Sigmoid colon (tissue), 7 donors: ENCODE data around the gene FYN. TPM values are rescaled to one million over a fixed set of nuclear protein-coding genes. Genes with fewer than 3 reads are reported as not detected.

Experiments
- DNase-seq: peaks from one replicate; pipeline ENCODE4 v3.0.0-alpha.2; 2019
- H3K27ac ChIP-seq, 4 donors: fragments of 200-600 bp; sonication (generic); one replicate each; pipeline ENCODE4 v1.5.1; 2016 to 2019; ENCODE audit warnings: mild to moderate bottlenecking in 1 of 4
- H3K27me3 ChIP-seq, 3 donors: fragments of 200-600 bp; sonication (generic); one replicate each; pipeline ENCODE4 v1.5.1; 2019; ENCODE audit warnings: mild to moderate bottlenecking in 1 of 3
- H3K36me3 ChIP-seq, 4 donors: fragments of 200-600 bp; sonication (generic); one replicate each; pipeline ENCODE4 v1.5.1; 2016 to 2019
- H3K4me1 ChIP-seq, 4 donors: fragments of 200-600 bp; sonication (generic); one replicate each; pipeline ENCODE4 v1.5.1; 2017 to 2019
- H3K4me3 ChIP-seq, 4 donors: fragments of 200-600 bp; sonication (generic); one replicate each; pipeline ENCODE4 v1.5.1; 2017 to 2019; ENCODE audit warnings: mild to moderate bottlenecking in 2 of 4, moderate library complexity in 1 of 4
- H3K9me3 ChIP-seq, 4 donors: fragments of 200-600 bp in 3 of 4; sonication (generic) in 3 of 4; one replicate each; pipeline versions ENCODE4 v1.5.1 to v1.6.1; 2013 to 2019
- EP300 ChIP-seq, 4 donors: sonication (generic); formaldehyde crosslinking; IDR thresholded peaks; one replicate each; pipeline ENCODE4 v1.6.1; 2017; ENCODE audit warnings: antibody characterized with exemption in 4 of 4
- POLR2A ChIP-seq, 2 donors: fragments of 450-650 bp; IDR thresholded peaks; one replicate each; pipeline ENCODE4 v1.6.1; 2016; ENCODE audit warnings: antibody characterized with exemption in 2 of 2, mild to moderate bottlenecking in 2 of 2, moderate library complexity in 2 of 2
- POLR2AphosphoS5 ChIP-seq, 4 donors: sonication (generic); formaldehyde crosslinking; IDR thresholded peaks; one replicate each; pipeline ENCODE4 v1.6.1; 2017; ENCODE audit warnings: antibody characterized with exemption in 4 of 4
- WGBS, 2 donors: extraction: QIAGEN DNeasy Blood & Tissue Kit; methylation state at CpG; one replicate each; pipeline ENCODE4 v1.1.7; 2013; 5-methylcytosine and 5-hydroxymethylcytosine counted together
- intact Hi-C: fragments of 100-400 bp; cut with DNase I; formaldehyde crosslinking; loops from one replicate; pipeline ENCODE4 v1.15.1; 2023
- polyA plus RNA-seq, 3 donors: library from polyadenylated mRNA; stranded (reverse); fragments of 200-250 nt; gene quantifications; one replicate each; pipeline ENCODE4 v1.2.3, GENCODE V29; 2013
- total RNA-seq, 4 donors: library from RNA; depleted of rRNA; stranded (reverse); fragments of >200 nt; gene quantifications; one replicate each; pipeline ENCODE4 v1.1.0, GENCODE V29; 2016
- TF ChIP-seq, protein P1 (sequence below), 4 experiments: fragments of 450-650 bp in 3 of 4; fragments of 200-600 bp in 1 of 4; IDR thresholded peaks; one replicate each; pipeline ENCODE4 v1.5.1; 2016 to 2019; ENCODE audit warnings: antibody characterized with exemption in 4 of 4, mild to moderate bottlenecking in 3 of 4, moderate library complexity in 2 of 4
- donor health status: healthy with polysubstance abuse.
- donor health status: Bipolar disorder and iron deficiency.
- donor health status: healthy.

Gene FYN
- total and polyA plus RNA-seq, 7 donors: 2.3 to 81.4 (median 56.9) TPM

- WGBS, 2 donors: 93 to 94% methylated on average over 3 of the region's 3 CpGs
- no peak for DNase-seq
- Histone ChIP-seq H3K27me3 (no peaks in the 10 kb centered on the region), H3K4me3 (no peak overlapping the region), H3K27ac (no peak overlapping the region), H3K4me1 (no peaks in the 10 kb centered on the region), H3K36me3 (no peaks in the 10 kb centered on the region), H3K9me3 (no peaks in the 10 kb centered on the region)
- TF ChIP-seq EP300 (IDR thresholded peaks at IDR 0.05): no peak
- TF ChIP-seq POLR2A (IDR thresholded peaks at IDR 0.05): no peak
- TF ChIP-seq POLR2AphosphoS5 (IDR thresholded peaks at IDR 0.05): no peak
- TF ChIP-seq, protein P1, sequence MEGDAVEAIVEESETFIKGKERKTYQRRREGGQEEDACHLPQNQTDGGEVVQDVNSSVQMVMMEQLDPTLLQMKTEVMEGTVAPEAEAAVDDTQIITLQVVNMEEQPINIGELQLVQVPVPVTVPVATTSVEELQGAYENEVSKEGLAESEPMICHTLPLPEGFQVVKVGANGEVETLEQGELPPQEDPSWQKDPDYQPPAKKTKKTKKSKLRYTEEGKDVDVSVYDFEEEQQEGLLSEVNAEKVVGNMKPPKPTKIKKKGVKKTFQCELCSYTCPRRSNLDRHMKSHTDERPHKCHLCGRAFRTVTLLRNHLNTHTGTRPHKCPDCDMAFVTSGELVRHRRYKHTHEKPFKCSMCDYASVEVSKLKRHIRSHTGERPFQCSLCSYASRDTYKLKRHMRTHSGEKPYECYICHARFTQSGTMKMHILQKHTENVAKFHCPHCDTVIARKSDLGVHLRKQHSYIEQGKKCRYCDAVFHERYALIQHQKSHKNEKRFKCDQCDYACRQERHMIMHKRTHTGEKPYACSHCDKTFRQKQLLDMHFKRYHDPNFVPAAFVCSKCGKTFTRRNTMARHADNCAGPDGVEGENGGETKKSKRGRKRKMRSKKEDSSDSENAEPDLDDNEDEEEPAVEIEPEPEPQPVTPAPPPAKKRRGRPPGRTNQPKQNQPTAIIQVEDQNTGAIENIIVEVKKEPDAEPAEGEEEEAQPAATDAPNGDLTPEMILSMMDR (IDR thresholded peaks at IDR 0.05): no peak
- intact Hi-C loops: no loop called here
Observed at GRCh38 chr6:111885373-111886027, 12.2 kb upstream of the FYN start.

GRCh38 chr6:111884068-111884467 is 10.8 kb upstream of the FYN start:
- Histone ChIP-seq H3K4me1 (no peaks in the 10 kb centered on the region), H3K9me3 (no peaks in the 10 kb centered on the region), H3K27ac (no peak overlapping the region), H3K36me3 (no peaks in the 10 kb centered on the region), H3K4me3 (no peak overlapping the region), H3K27me3 (no peaks in the 10 kb centered on the region)
- 88 to 96% methylated on average over 2 of the region's 2 CpGs for WGBS, 2 donors
- TF ChIP-seq, protein P1 (IDR thresholded peaks at IDR 0.05): no peak
- no peak for TF ChIP-seq EP300 (IDR thresholded peaks at IDR 0.05)
- TF ChIP-seq POLR2AphosphoS5 (IDR thresholded peaks at IDR 0.05): no peak
- no peak for TF ChIP-seq POLR2A (IDR thresholded peaks at IDR 0.05)
- no peak for DNase-seq
- intact Hi-C loops: no loop called here

- Histone ChIP-seq H3K4me3 (no peak overlapping the region), H3K27me3 (no peaks in the 10 kb centered on the region), H3K4me1 (no peaks in the 10 kb centered on the region), H3K9me3 (no peaks in the 10 kb centered on the region), H3K36me3 (no peaks in the 10 kb centered on the region), H3K27ac (no peak overlapping the region)
- intact Hi-C loops: no loop called here
- 92 to 93% methylated on average over 2 of the region's 2 CpGs for WGBS, 2 donors
- no peak for DNase-seq
- TF ChIP-seq POLR2A (IDR thresholded peaks at IDR 0.05): no peak
Observed at GRCh38 chr6:111880181-111880888, 7.1 kb upstream of the FYN start.

DNA sequence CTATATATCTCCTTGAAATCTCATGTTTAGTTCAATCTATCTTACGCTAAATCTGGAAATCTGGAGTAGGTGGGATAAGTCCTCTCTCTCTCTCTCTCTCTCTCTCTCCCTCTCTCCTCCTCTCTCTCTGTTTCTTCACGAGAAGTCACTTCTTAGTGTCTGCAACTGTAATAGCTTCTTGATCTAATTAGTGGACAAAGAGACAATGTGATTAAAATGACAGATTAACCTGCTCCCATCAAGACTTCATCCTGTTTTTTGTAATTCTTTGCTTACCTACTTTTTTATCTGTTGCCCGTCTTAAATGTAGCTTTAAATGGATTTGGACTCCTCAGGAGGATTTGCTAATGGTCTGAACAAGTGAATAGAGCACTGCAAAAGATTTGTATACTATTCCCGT is 2.5 kb upstream of the FYN start:
- DNase-seq: no peak
- Histone ChIP-seq H3K4me3 (no peak overlapping the region), H3K4me1 (peaks cover 0 to 21% (median 13%) of the 10 kb centered on the region in 4 donors), H3K36me3 (no peaks in the 10 kb centered on the region), H3K9me3 (no peaks in the 10 kb centered on the region), H3K27me3 (no peaks in the 10 kb centered on the region), H3K27ac (no peak overlapping the region)
- TF ChIP-seq POLR2AphosphoS5 (IDR thresholded peaks at IDR 0.05) (no peak), POLR2A (IDR thresholded peaks at IDR 0.05) (no peak), EP300 (IDR thresholded peaks at IDR 0.05) (no peak)
- TF ChIP-seq, protein P1 (IDR thresholded peaks at IDR 0.05): no peak
- 87 to 93% methylated on average over 4 of the region's 4 CpGs for WGBS, 2 donors
- intact Hi-C loops: no loop called here

GRCh38 chr6:111874025-111874415 is 768 bp upstream of the FYN start:
- H3K36me3 ChIP-seq: no peaks in the 10 kb centered on the region
- intact Hi-C loops: loop anchor here (5.0 kb wide), 3 partner anchors 72 to 168 kb away; no protein-coding TSS in a partner anchor
- DNase-seq: no peak
- H3K27ac ChIP-seq: peak overlapping the region; percentile 78 to 91 (median 84)
- H3K27me3 ChIP-seq: no peaks in the 10 kb centered on the region
- WGBS, 2 donors: 3 to 10% methylated on average over 8 of the region's 8 CpGs
- no peaks in the 10 kb centered on the region for H3K9me3 ChIP-seq
- H3K4me1 ChIP-seq: peaks cover 0 to 27% (median 13%) of the 10 kb centered on the region in 4 donors
- no peak for TF ChIP-seq EP300 (IDR thresholded peaks at IDR 0.05)
- TF ChIP-seq, protein P1 (IDR thresholded peaks at IDR 0.05): no peak
- TF ChIP-seq POLR2AphosphoS5 (IDR thresholded peaks at IDR 0.05): no peak
- no peak for TF ChIP-seq POLR2A (IDR thresholded peaks at IDR 0.05)
- peak overlapping the region; percentile 67 to 97 (median 84) for H3K4me3 ChIP-seq
